Measurements from ENCODE around the gene REELD1.

Gene REELD1

GRCh38 chr4:146267826-146268225 lies 53.5 kb downstream of the REELD1 start:
- no peak for DNase-seq (ENCODE audit: low spot score)

GRCh38 chr4:146269228-146269653 lies 54.9 kb downstream of the REELD1 start:
- DNase-seq (ENCODE audit: low spot score): no peak

DNA sequence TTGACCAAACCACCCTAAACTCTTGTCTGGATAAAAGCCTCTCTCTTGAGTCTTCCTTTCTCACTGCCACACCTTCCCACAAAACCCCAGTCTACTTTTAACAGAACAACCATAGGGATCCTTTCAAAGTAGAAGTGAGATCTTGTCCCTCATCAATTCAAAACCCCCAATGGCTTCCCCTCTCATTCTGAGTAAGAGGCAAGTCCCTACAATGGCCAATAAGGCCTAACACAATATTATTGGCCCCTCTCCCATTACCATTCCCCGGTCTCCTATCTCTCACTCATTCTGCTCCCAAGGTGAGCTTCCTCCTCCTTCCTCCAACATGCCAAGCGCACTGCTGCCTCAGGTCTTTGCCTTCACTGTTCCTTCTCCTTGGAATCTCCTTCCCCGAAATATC lies 57.1 kb downstream of the REELD1 start:
- no peak for DNase-seq (ENCODE audit: low spot score)

- DNase-seq (ENCODE audit: low spot score): no peak
Observed at GRCh38 chr4:146273204-146273901, 59.0 kb downstream of the REELD1 start.

- no peak for DNase-seq (ENCODE audit: low spot score)
Observed at GRCh38 chr4:146274774-146275173, 60.4 kb downstream of the REELD1 start.

GRCh38 chr4:146275370-146275769 lies 61.0 kb downstream of the REELD1 start:
- DNase-seq (ENCODE audit: low spot score): no peak

DNA sequence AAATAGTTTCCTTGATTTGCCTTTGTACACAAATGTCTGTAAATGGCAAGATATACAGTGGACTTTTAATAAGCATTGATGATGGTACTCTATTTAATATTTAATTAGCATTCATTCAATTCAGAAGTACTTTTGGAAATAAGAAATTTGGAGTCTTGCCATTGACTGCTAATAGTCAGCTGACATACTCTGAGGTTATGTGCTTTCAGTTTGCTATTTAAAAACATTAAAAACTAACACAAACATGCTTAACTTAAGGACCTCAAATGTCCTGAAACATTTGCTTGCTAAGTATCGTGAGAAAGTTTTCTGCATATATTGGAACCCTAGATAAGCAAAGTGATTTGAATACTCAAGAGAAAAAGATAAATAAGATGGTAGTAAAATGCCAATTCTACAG lies 64.6 kb downstream of the REELD1 start:
- DNase-seq (ENCODE audit: low spot score): no peak

Data from kidney capillary endothelial cell (primary cell).